Pulmonary artery endothelial cell (primary cell): ENCODE results near the gene C2orf68. TPM values are rescaled to one million over a fixed set of nuclear protein-coding genes. Genes with fewer than 3 reads are reported as not detected.
"Not testable (repeated sequence)": the region's sequence is repeated elsewhere in the genome, so short reads cannot be mapped to it uniquely, and the experiment has no call there.

Experiments
- DNase-seq: peaks from one replicate; pipeline ENCODE4 v3.0.0-alpha.2; 2011; ENCODE audit warnings: low read depth, low spot score
- total RNA-seq: library from RNA; depleted of rRNA; stranded (reverse); fragments of >200 nt; gene quantifications from 2 replicates; pipeline ENCODE4 v1.2.3, GENCODE V29; 2014

C2orf68 gene
- total RNA-seq, 1 donor from 2014 or later = 21.2 TPM

DNA sequence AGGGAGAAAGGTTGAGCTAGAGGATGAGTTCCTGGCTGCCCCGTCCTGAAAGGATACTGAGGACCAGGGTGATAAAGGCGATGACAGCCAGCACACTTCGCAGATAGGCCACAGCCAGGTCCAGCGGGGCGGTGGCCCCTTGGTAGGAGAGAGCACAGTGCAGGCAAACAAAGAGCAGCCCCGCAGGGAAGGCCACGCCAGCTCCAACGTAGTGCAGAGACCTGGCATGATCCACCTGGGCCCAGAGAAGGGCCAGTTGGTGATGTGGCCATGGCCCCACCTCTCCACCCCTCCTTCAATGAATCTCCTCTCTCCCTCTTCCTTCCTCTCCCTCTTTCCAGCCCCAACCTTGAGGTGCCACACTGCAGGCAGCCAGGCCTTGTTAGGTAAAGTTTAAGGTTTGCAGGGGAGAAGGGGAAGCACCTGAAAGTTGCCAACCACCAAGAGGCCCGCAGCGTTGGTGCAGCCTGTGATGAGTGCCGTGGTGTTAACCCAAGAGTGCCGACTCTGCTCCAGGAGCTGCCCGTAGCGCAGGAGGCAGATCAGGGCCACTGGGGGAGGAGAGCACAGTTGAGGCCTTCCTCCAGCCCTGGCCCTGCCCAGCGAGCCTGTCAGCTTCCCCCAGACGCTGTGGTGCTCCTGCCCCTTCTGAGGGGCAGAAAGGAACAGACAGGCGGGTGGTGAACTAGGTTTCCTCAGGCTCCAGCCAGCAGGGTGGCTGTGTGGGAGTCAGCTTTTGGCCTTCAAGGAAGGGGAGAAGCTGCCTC lies 12.2 kb downstream of the C2orf68 start:
- DNase-seq = no peak

DNA sequence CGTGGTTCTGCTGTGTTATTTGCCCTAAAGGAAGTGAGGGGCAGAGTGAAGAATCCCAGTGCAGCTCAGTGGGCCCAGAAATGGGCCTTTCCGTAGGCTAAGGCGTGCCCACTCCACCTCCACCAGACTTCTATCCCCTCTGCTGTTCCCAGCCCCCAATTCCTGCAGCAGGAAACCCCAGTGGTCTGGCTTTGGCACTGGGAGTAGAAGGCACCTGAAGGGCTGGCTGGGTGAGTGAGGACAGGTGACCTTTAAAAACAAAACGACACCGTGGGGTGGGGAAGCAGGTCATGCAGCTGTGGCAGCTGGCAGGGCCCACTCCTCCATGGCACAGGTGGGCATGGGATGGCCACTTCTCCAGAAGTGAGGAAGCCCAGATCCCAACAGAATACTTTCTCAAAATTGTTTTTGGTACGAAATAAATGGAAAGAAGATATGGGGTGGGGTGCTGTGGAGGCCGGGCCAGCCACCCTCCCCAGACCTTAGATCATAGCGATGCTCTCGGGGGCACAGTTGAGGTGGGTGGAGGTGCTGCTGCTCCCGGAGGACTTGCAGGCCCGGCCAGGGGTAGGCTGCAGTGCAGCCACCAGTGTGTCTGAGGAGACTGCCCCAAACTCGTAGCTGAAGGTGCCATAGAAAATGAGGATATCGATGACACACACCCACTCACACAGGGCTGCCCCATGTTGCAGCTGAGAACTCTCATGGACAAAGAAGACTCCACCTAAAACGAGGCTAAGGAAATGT lies 13.1 kb downstream of the C2orf68 start:
- DNase-seq = no peak

DNA sequence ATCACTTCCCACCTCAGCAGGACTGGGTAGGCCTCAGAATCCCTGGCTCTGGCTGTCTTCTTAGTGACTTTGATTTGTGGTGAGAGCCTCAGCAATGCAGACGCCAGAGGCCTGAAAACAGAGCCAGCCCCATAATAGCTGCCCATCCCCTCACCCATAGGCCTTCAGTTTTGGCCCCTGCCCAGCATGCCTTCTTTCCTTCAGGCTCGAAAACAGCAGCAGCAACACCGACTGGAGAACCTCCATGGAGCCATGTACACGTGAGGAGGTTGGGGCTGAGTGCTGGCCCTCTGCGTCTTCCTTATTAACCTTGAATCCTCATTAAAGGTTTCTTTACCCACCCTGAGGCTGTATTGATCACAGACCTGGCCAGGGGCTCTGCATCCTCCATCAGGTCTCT lies 14.6 kb downstream of the C2orf68 start:
- no peak for DNase-seq

- DNase-seq = no peak
Observed at GRCh38 chr2:85596486-85597143, 15.3 kb downstream of the C2orf68 start.

GRCh38 chr2:85596026-85596333 lies 15.9 kb downstream of the C2orf68 start:
- DNase-seq = no peak

DNA sequence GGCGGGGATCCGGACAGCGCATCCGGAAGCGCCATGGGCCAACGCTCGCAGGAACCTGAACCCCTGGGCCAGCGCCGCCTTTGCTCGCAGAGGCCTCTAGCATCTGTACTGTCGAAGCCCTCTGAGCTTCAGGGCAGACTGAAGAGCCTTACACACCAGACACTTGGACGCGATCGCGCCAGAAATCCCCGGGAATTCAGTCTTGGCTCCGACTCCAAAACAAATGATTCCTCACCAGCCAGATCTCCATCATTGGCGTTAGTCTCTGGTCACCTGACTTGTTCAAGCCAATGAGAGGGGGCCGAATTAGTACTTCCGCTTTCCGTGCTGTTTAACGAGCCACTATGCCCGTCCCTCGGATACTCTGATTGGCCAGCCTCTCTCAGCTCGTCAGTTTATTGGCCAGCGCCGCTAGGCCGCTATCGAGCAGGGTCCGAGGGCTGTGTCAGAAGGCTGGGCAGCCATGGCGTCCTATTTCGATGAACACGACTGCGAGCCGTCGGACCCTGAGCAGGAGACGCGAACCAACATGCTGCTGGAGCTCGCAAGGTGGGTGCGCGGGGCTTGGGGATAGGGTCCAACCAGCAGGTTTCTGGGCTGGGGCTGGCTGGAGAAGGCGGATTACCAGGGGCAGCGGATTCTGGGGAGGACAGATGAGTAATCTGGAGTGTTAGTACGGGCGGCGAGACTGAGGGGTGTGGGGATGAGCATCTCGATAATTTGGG lies 16.4 kb downstream of the C2orf68 start, which contains the start of gene RNF181:
Gene RNF181, plus strand, starts transcription at position 445 of the 725 bp plus-strand sequence. Its CDS starts 19 bp downstream, at position 464.
- DNase-seq = peak; percentile 96

DNA sequence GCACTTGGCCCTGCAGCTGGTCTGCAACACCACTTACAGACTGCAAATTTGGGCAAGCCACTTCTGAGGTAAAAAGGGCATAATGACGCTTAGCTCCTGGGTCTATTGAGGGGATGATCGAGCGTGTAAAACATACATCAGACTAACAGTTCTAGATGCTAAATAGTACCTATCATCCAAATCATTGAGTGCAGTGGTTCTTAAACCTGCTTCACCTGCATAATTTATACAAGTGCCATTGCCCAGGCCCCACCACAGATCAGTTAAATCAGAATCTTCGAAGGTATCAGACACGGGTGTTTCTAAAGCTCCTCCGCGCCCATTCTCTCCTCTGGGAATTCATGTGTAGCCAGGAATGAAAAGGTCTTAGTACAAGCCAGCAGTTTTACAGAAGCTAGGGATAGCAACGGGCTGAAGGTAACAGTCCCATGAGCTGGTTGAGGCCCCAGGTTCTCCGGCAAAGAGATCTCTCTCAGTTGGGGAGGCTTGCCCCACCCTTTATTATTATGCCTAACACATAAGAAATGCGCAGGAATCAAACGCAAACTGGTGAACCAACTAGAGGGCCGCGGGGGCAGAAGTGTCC lies 17.1 kb downstream of the C2orf68 start:
- DNase-seq = no peak

DNA sequence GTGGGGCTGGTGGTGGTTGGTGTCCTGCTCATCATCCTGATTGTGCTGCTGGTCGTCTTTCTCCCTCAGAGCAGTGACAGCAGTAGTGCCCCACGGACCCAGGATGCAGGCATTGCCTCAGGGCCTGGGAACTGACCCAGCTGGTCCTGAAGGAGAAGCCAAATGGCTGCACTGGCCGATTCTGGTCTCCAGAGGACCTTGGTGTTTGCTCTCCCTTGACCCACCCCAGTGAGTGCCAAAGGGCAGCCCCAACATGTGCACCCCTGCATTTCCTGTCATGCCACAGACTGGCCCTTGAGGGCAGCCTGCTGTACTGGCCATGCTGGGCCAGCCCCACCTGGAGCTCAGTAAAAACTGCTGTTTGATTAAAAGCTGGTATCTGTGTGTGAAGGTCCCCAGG lies 18.8 kb downstream of the C2orf68 start:
- DNase-seq = no peak

DNA sequence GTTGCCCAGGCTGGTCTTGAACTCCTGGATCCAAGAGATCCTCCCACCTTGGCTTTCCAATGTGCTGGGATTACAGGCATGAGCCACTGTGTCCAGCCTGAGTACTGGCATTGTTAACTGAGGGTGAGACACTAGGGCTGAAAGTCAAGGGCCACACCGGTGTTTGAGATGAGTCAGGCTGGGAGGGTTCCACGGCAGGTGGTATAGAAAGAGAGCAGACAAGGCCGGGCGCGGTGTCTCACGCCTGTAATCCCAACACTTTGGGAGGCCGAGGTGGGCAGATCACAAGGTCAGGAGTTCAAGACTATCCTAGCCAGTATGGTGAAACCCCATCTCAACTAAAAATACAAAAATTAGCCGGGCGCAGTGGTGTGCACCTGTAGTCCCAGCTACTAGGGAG lies 19.6 kb downstream of the C2orf68 start:
- not testable (repeated sequence) for DNase-seq

- no peak for DNase-seq
Observed at GRCh38 chr2:85591563-85591962, 20.3 kb downstream of the C2orf68 start.

DNA sequence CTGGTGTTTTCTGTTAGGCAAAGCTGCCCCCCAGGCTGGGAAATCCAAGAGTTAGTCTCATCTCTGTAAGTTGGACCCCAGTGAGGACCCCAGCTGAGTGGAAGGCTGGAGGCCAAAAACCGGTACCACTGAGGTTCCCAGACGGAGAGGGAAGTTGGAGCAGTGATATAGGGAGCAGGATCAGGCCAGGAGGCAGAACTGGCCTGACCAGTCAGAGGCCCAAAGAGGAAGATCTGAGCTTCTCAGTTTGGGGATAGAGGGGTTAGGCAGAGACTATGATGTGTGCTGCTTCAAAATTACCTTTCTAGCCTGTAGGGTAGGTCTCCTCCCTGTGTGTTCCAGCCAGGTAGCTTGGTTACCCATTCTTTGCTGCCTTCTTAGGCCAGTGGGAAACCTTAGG lies 20.9 kb downstream of the C2orf68 start:
- no peak for DNase-seq

GRCh38 chr2:85589982-85590791 lies 21.7 kb downstream of the C2orf68 start:
- DNase-seq = peak; percentile 82

DNA sequence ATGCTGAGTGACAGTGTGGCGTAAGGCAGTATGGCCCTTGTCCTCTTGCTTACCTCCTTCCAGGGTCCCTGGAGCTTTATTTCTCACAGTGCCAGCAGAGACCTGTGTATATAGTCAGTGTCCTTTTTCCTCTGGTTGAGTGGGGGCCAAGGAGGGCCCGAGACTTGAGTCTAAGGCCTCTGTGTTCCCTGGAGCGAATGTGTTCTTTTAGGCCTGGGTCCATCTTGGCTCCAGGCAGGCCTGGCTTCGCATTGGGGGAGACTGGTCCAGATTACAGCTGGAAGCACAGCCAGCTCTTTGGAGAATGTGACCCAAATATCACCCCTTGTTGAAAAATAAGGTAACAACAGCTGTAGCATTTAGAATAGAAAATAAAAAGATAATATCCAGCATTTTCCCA lies 22.7 kb downstream of the C2orf68 start:
- DNase-seq = no peak

DNA sequence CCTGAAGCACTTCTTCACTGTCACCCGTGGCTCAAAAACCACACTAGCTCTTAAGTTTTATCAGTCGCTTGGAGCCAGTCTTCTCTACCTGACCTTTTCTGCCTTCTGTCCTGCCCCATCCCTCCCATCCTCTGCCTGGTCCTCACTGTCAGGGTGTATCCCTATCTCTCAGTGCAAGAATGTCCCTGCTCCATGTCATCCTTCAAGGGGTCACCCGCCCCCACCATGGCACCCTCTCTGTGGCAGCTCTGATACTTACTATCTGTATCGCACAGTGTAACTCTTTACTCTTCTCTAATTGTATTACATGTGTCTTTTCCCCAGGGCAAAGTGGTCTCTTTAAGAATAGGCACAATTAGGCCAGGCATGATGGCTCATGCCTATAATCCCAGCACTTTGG lies 23.2 kb downstream of the C2orf68 start:
- DNase-seq = no peak

- no peak for DNase-seq
Observed at GRCh38 chr2:85588236-85588635, 23.6 kb downstream of the C2orf68 start.

GRCh38 chr2:85585781-85586105 lies 26.1 kb downstream of the C2orf68 start:
- no peak for DNase-seq

GRCh38 chr2:85584857-85585780 lies 26.7 kb downstream of the C2orf68 start:
- peak; percentile 69 for DNase-seq

DNA sequence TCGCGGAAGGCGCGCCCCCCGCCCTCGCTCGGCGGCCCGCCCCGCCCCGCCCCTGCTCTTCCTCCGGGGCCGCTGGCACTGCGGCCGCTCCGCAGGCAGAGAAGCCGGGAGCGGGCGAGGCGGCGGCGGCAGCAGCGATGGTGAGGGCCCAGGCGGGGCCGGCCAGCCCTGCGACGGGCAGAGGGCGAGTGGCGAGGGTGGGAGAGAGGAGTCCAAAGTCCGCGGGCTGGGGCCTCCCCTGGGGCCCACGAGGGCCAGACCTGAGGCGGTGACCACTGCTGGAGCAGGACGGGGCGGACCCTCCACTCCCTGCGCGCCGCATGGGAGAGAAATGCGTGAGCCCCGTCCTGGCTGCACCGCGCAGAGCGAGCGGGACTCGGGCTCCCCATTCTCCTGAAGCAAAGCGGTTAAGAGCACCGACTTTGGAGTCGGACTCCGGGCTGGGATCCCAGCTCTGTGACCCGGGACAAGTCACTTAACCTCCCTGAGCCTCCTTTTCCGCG lies 27.5 kb downstream of the C2orf68 start, which contains the start of gene VAMP5:
Gene VAMP5, plus strand, starts transcription at position 78 of the 503 bp plus-strand sequence. Its CDS starts 60 bp downstream, at position 138.
- no peak for DNase-seq

DNA sequence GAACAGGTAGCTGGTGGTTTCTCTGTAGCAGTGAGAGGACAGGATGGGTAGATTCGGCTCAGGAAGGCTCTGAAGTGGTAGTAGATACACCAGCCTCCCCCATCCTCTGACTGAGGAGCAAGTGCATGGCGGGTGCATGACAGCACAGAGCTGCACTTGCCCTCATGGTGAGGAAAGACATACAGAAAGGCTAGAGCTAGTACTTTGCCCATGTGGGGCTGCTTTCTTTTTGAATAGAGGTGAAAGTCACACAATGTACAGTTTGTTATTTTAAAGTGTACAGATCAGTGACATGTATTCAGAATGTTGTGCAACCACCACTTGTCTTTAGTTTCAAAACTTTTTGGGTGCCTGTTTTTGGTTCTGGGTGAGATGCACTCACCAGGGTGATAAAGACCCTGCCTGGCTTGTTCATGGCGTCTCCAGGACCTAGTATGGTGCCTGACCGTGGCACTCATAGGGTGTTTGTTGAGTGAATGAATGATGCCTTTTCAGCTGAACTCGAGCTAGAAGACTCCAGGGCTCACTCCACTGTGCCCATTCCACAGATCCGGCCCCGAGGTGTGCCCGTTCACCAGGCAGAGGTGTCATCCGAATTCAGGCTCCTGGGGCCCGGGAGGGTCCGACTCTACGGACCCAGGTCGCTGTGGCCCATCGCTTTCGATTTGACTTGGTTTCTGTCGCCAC lies 28.1 kb downstream of the C2orf68 start:
- no peak for DNase-seq
